HG02610 (cell line): ENCODE measurements around the gene TPST2.

ENCODE experiments used
- ATAC-seq: cut with Tn5 transposase; IDR thresholded peaks from one replicate; pipeline ENCODE4 v1.9.1; 2021; ENCODE audit warnings: mild to moderate bottlenecking, moderate library complexity; ENCODE audit not compliant: unreplicated experiment

Gene TPST2

DNA sequence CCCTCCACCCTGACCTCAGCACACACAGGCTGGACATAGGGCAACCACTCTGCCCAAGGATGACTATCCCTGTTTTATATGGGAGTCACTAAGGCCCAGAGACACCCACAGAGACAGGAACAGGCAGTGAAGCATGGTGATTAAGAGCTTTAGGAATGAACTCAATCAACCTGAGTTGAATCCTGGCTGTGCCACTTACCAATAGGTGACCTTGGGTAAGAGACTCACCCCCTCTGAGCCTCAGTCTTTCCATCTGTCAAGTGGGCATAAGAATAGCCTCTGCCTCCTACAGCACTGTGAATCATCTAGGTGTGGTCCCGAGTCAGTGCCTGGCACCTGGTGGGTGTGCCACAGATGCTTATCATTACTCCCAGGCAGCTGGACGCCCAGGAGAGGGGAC lies 21.1 kb upstream of the TPST2 start:
- ATAC-seq = no peak

DNA sequence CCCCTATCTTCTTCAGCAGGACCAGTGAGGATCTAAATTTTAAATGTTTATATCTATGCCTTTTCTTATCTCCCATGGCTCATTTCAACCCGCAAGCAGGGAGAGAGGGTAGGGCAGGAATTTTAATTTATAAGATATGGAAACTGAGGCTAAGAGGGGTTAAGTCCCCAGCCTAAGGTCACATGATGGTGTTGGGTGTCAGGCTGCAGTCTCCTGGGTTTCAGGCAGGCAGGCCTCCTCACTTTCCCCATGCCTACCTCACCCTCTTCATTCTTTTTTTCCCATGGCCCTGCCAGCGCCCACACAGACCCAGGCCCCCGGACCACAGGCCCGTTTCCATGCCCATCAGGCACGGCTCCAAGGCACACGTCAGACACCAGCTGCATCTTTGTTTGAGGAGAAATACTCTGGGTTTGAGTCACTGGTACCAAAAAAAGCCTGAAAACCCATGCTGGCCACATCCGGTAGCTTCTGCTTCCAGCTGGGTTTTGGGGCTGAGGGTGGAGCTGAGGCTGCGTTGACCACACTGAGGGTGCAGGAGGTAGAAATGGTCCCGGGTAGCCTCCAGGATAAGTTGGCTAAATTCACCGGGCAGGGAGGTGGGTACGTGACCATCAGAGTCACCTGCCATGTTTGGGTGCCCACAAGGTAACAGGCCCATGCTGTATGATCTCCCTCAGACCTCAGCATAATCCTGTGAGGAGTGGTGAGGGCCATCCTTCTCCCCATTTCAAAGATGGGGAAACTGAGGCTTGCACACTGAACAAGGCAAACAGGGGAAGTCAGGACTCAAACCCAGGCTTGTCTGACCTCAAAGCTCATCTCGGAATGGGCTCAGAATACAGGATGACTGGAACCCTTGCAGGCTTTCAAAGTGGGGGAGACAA lies 20.4 kb upstream of the TPST2 start:
- peak; percentile 82 for ATAC-seq

DNA sequence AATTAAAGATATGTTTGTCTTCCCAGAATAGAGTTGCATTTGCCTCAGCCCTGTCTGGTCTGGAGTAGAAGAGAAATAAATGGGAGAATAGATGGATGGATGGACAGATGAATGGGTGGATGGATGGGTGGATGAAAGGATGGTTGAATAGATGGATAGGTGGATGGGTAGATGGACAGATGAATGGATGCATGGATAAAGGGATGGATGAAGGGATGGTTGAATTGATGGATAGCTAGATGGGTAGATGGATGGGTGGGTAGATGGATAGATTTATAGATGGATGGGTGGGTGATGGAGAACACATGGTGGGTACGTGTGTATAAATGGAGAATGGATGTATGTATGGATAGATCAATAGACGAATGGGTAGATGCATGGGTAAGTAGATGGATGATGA lies 19.4 kb upstream of the TPST2 start:
- ATAC-seq = no peak

DNA sequence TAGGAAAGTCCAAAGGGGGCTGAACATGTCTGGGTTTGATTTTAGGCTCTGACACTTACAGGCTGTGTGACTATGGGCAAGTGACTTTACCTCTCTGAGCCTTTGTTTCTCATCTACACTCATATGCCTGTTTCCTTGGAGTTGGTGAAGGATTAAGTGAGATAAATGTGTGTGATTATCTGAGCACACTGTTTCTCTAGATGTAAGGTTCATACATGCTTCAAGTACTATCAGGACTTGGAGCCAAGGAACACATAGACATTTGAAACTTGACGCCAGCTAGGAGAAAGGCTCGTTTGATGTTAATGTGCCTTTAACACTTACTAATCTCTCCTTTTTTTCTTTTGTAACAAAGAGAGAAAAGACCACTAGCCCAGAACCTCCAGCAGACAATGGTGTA lies 18.2 kb upstream of the TPST2 start:
- no peak for ATAC-seq

DNA sequence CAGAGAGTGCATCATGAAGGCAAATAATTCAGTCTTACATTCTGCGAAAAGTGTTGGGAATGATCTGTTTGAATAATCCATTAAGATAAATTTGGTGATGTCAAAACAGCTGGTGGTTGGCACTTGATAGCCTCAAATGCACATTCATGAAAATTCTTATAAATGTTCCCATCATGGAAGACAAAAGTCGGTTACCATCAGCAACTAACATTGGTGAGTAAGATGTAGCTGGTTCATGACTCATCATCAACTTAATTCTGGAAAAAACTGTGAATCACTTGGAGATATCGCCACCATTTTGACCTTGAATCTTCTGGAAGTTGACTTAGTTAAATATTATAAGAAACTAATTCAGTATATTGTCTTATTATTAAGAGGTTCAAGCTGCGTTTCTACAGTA lies 16.7 kb upstream of the TPST2 start:
- no peak for ATAC-seq

GRCh38 chr22:26604368-26604767 lies 14.4 kb upstream of the TPST2 start:
- no peak for ATAC-seq

DNA sequence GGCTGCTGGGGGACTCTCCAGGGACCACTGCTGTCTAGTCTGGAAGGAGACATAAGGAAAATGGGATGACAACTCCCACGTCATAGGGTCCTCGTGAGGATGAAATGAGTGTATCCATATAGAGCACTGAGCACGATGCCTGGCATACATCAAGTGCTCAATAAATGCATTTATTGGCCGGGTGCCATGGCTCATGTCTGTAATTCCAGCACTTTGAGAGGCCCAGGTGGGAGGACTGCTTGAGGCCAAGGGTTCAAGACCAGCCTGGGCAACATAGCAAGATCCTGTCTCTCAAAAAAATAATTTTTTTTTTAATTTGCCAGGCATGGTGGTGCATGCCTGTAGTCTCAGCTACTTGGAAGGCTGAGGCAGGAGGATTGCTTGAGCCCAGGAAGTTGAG lies 12.2 kb upstream of the TPST2 start:
- ATAC-seq = no peak

DNA sequence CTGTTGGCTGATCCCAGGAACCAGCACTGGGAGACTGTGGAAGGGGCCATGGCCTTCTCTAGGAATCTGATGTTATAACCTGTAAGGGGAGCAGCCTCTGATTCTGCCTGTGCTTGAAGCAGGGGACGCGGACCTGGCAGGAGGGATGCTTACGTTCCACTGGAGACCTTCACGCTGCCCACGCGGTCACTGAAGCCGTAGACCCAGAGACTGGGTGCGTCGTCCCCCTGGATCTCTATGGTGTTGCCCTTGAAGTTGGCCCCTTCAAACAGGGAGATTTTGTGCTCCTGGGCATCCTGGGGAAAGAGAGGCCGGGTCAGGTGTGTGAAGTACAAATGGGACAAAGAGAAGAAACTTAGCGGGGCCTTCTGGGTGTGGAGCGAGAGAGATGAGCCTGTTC lies 11.8 kb upstream of the TPST2 start:
- ATAC-seq = no peak

DNA sequence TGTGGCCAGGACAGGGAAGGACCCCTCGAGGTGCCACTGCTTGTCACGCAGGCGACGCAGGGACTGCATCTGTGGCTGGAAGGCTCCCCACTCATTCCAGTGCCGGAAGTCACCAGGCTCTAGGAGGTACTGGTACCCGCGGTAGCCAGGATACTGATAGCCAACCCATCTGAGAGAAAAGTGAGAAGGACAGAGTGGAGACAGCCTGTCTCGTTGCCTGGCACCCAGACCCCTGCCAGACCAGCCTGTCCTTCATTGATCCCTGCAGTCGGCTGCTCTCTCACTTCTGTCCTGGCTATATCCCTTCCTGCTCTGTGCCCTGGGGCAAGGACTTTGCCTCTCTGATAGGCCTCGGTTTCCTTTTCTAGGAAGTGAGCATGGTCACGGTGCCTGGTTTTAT lies 9.6 kb upstream of the TPST2 start:
- no peak for ATAC-seq

- no peak for ATAC-seq
Observed at GRCh38 chr22:26597480-26597879, 7.5 kb upstream of the TPST2 start.

DNA sequence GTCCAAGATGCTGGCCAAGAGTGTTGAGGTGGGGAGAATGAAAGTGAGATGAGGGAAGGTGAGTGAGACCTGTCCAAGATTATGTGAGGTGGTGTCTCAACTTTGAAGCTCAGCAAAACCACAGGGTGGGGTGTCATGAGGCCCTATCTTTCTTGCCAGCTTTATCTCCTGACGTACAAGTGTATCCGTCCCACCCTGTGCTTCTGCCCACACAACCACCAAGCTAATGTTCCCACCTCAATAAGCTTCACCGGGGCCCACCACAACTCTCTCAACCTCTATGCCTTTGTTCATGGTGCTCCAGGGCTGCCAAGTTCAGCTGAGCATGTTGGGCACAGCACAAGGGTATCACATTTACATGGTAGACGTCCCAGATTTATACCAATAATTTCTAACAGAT lies 7.1 kb upstream of the TPST2 start:
- ATAC-seq = no peak

GRCh38 chr22:26593763-26594162 lies 3.8 kb upstream of the TPST2 start:
- no peak for ATAC-seq

DNA sequence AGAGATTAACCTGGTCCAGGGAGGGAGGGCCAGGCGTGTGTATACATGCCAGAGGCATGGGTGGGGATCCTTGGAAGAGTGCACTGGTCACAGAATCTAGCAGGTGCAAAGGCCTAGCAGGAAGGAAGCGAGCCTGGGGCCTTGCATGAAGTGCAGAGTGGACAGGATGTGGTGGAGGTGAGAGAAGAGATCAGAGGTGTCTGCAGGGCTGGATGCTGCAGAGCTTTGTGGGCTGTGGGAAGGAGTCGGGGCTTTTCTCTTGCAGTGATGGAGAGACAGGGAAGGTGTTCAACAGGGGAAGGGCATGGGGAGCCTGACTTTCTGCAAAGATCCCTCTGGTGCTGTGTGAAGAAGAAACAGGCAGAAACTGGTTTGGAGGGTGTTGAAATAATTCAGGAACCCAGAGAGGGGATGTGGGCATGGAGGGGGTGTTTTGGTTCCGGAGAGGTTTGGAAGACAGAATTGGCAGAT lies 2.5 kb upstream of the TPST2 start:
- ATAC-seq = peak; percentile 46

- ATAC-seq = peak; percentile 11
Observed at GRCh38 chr22:26589367-26589844, 526 bp downstream of the TPST2 start.

DNA sequence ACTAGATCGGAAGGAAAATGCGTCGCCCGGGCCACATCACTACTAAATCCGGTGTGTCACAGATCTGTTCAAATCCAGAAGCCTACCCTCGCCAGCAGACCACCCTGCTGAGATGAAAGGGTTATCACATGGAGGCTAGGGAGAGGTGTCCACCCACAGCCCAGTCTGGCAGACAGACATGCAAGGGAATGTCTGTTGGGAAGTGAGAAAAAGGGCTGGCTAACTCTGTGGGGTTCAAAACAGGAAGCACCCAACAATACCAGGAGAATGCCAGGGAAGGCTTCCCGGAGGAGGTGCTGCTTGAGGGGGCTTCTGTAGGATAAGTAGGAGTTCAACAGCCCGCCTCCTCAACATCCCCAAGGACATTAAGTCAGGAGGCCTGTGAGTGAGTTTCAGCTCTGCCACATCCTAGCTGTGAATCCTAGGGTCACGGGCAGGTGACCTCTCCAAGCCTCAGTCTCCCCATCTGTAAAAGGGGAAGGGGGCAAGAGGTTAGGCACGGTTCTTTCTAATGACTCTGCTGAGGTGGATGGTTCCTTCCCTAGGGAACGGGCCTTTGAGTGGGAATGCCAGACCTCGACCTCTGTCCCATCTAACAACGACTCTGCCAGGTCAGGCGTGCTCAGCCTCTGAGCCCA lies 1.1 kb downstream of the TPST2 start:
- ATAC-seq = no peak

DNA sequence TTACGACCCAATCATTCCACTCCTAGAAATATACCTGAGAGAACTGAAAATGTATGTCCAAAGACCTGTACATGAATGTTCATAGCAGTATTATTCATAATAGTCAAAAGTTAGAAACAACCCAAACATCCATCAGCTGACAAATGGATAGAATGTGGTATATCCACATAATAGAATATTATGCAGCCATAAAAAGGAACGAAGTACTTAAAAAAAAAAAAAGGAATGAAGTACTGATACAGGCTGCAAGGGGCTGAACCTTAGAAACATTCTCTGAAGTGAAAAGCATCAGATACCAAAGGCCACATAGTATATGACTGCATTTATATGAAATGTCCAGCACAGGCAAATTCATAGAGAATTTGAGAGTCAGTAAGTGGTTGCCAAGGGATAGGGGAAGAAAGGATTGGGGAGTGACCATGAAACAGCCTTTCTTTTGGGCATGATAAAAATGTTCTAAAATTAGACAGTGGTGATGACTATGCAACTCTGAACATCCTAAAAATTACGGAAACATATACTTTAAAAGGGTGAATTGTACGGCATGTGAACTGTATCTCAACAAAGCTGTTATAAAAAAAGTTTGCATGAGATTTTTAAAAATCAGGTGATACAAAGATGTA lies 1.8 kb downstream of the TPST2 start:
- no peak for ATAC-seq

- no peak for ATAC-seq
Observed at GRCh38 chr22:26586556-26587325, 3.2 kb downstream of the TPST2 start.

DNA sequence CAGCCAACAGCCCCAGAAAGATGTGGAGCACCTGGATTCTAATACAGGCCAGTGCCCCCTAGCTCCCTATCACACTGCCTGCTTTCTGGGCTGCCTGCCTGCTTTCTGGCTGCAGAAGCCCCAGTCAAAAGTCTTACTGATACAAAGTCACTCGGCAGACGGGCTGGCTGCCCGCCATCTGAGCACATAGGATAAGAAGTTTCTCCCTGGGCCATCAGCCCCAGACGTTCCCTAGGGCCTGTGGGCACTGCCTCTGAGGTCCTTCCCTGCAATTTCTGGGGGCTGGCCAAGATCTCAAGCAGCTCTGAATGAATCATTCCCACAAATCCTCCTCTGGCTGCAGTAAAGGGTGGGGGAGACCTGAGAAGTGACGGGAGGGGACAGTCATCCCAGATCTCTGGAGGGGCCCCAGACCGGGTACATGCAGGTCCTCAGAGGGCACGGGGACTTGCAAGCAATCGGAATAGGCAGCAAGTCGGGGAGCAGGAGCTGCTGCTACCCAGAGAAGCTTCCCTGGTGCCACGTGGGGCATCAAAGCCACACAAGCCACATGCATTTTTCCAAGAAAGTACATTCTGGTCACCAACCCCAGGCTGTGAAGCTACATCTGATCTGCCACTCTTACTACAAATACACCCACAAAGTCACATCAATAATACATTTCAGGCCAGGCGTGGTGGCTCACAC lies 4.7 kb downstream of the TPST2 start:
- no peak for ATAC-seq

GRCh38 chr22:26584010-26584409 lies 5.9 kb downstream of the TPST2 start:
- no peak for ATAC-seq

GRCh38 chr22:26581633-26582168 lies 8.2 kb downstream of the TPST2 start:
- no peak for ATAC-seq
